LoVo (cell line): ENCODE measurements around the gene PLS1.
"Not testable (repeated sequence)": the region's sequence is repeated elsewhere in the genome, so short reads cannot be mapped to it uniquely, and the experiment has no call there.

Experiments
- DNase-seq: peaks from one replicate; pipeline ENCODE4 v3.0.0-alpha.2; 2016; ENCODE audit warnings: low spot score

The PLS1 gene

DNA sequence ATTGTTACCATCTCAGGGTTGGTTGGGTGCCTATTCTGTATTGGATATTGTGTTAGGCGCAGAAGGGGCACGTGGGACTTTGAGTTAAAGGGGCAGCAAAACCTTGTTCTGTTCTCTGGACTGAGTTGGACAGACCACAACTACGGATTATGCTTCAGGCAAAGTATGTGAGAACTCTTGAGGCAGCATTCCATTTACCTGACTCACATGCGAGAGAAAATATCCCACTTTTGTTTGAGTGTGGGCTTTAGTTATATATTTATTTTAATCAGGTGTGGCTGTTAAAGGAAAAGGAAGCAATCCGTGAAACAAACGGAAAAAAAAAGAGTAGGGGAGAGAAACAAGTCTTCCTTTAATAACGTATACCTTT lies 627 bp upstream of the PLS1 start:
- peak; percentile 77 for DNase-seq

DNA sequence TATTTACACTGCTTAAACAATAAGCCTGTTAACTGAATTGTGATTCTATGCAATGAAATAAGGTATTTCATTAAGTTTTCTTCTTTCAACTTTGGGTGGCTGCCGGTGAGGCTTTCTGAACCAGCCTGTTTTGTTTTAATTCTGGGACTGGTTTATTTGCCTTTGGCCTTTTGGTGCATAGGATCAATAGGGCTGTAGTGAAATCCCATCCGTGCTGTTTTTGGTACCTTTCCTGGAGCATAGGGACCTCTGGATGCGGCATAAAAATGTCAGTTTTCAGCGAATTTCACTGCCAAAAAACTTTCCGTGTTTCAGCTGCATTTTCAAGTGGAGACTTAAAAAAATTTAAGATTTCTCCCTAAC lies 514 bp downstream of the PLS1 start:
- DNase-seq = no peak

DNA sequence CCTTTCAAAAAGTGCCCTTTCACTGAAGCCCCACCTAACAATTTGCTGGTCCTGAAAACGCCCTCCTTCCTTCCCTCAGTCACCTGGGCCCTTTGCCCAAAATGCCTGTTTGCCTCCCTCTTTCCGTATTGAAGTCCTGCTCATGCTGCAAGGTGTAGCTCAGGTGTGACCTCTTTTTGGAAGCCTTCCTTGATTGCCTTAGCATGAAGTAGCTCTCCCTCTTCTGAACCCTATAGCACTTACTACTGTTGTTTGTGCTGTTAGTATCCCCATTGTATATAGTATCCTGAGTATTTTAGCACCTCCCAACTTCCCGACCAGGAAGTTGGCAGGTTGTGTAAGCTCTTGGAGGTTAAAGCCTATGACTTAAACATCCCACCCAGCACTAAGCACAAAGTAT lies 1.7 kb downstream of the PLS1 start:
- DNase-seq = peak; percentile 41

DNA sequence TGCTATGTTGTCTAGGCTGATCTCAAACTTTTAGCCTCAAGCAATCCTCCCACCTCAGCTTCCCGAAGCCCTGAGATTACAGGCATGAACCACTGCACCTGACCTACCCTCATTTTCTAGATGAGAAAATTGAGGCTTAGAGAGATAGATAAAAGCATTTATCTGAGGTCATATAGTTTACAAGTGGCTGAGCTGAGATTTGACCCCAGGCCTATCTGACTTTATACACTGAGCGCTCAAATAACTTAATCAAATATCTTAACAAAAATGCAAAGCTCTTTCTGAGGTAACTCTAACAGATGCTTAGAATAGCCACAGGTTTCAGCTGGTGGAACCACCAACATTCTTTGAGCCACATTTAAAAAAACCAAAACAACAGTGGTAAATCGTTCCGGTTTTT lies 5.5 kb downstream of the PLS1 start:
- DNase-seq = no peak

DNA sequence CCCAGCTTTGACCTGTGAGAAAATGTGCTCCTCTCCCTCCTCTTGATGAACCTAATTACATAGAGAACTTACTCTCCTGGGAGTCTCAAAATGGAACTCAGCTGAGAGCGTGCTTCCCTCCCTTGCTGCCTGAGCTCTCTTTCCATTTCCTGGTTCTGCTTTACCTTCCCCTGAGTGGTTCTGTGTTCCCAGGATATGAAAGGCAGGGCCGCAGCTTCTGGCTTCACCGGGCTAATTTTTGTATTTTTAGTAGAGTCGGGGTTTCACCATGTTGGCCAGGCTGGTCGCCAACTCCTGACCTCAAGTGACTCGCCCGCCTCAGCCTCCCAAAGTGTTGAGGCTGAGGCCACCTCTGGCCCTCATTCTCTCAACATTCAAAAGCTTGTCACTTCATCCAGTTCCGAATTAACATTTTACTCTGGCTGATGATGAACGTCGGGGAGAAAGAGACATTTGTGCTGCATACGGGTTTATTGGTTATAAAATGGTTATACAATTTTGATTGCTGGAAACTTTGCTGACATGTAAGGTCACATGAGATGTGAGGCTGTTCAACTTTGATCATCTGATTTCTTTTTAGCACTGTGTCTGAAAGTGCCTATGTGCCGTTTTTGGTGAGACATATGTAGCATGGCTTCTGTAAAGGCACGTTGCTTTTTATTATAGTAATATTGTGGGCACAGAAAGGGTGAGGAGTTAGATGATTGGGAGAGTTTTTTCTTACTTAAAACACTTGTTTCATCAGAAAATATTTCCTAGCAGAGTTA lies 6.6 kb downstream of the PLS1 start:
- no peak for DNase-seq

DNA sequence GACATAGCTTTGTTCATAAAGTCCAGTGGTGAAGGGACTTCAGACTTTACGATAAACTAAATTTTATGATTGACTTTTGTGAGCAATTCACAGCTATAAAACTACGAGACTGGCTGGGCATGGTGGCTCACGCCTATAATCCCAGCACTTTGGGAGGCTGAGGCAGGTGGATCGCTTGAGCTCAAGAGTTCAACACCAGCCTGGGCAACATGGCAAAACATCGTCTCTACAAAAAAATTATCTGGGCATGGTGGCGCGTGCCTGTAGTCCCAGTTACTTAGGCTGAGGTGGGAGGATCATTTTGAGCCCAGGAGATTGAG lies 7.2 kb downstream of the PLS1 start:
- DNase-seq = not testable (repeated sequence)

DNA sequence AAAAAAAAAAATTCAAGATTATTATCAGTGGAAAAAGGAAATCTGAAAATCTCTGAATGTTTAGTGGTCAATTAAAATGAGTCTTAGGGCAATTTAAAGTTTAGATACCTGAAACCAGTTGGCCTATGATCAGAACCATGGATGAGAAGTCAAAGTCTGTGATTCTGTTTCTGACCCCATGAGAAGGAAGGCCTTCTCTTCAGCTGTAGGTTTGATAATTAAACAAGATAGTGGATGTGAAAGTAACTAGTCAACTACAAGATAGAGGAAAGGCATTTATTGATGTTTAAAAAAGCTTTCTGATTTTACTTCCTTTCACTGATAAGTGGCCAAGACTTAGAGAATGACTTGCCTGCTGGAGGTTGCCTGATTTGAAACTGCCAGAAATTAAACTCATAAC lies 8.7 kb downstream of the PLS1 start:
- no peak for DNase-seq

DNA sequence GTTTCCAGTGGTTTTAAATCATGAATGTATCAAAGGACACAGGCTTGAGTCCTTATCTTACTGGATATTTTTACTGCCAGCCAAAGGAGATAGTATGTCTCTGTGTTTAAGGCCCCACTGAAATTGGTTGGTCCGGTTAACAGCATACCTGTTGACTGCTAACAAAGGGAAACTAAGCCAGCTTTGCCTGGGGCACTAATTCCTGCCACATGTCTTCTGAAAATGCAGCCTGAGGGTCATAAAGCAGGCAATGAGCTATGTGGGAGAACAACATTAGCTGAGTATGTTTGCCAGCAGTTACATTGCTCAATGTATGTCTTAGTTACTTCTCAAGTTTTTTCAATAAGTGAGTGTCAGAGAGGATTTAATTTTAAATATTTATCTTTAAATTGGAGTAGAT lies 12.4 kb downstream of the PLS1 start:
- DNase-seq = no peak

DNA sequence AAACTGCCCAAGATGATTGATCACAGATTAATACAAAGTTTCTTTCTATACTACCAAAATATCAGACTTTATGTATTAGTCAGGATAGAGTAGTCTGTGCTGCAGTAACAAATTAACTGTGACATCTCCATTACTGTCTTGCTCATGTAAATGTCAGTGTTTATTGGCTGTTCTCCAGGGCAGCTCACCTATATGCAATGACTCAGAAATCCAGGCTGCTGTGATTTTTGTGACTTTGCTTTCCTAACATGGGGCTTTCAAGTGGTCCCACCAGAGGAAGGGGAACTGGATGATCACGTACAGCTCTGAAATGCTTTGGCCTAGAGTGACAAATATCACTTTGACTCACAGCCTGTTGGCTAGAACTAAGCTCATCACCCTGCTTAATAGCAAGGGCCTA lies 12.9 kb downstream of the PLS1 start:
- DNase-seq = no peak

DNA sequence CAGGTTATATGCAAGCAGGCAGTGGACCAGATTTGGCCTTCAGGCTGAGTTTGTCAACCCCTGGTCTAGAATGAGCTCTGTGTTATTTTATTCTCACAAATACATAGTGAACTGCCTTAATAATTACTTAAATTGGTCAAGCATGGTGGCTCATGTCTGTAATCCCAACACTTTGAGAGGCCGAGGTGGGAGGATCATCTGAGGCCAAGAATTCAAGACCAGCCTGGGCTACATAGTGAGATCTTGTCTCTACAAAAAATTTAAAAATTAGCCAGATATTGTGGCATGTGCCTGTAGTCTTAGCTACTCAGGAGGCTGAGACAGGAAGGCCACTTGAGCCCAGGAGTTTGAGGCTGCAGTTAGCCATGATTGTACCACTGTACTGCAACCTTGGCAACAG lies 15.0 kb downstream of the PLS1 start:
- no peak for DNase-seq

DNA sequence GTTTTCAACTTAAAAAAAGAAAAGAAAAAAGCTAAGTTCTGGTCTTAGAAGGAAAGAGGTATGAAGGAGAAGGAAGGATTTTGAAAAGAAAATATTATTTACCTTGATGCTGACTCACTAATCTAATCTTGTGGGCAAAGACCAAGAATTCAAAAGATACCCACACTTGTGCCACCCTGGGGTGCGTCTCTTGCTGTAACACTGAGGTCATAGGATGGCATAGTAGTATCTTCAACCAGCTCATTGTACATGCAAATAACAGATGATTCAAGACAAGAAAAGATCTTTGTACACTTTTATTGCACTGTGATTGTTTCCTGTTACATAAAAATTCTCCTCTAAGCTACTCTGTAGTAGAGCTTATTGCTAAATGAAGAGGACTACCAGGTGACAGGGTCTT lies 17.3 kb downstream of the PLS1 start:
- peak; percentile 75 for DNase-seq

DNA sequence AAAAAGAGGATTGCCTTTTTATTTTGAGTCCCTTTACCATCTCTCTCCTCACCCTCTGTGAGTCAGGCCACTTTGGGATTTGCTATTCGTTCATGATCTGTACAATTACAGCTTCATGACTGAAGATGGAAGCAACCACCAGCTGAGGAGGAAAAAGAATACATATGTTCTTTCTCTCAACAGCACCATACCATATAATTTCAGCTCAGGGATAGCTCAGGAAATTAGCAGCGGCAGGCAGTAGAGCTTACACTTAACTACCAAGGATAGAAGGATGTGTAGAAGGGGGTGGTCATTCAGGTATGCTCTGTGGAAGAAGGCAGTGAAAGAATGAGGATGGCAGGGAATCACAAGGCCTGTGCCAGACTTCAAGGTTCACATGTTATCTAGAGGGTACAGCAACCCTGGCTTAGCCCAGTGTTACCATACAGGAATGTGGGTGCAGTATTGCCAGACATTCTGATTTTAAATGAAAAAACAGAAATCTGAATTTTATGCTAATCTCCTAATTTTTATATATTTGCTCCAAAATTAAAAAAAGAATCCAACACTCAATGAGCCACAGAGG lies 17.9 kb downstream of the PLS1 start:
- no peak for DNase-seq

DNA sequence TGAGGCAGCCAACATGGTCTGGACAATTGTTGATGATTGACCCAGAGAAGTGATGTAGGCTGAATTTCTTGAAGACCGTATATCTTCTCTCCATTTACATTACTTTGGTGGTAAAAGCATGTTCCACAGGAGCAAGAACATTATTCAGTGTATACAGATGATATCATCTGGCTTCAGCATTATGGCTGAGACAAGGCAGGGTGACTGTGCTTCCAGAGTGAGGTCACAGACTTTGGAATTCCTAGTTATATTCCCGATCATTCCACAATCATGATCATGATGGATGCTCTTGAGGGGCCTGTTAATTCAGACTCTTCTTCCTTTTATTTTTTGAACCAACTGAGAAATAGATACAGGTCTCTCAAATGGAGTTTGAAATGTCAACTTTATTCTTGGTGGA lies 19.0 kb downstream of the PLS1 start:
- no peak for DNase-seq

DNA sequence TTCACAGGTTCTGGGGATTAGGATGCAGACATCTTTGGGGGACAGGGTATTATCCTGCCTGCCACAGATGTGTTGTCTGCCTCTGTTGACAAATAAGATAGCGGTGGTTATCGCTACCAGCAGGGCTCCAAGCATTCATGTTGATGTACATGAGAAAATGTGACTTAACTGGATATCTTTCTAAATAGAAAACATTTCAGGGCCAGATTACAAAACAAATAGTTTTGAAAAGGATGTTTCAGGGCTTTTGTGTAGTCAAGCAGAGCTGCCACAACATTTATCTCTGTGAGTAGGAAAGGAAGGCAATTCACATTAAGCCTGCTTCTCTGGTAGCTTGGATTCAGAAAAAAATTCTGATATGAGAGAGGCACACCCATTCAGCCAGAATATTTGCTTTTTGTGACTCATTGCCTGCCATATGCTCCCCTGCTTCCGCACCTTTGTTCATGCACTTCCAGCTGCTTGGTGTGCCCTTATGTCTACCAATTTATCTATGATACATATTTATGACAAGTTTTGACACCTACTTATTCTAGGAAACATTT lies 22.8 kb downstream of the PLS1 start:
- DNase-seq = peak; percentile 81

DNA sequence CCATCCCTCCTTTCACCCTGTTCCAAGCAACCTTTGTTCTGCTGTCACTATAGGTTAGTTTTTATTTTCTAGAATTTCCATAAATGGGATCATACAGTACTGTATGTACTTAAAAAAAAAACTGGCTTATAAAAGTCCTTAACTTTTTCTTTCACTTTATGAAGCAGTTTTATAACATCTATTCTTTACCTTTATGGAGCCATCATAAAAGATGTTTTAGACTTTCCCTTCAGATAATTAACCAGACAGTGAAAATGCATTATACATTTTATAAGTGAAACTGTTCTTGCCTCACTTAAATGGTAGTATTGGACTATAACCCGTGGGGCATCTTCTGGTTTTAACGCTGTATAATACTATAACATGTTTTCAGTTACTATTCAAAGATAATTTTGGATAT lies 26.2 kb downstream of the PLS1 start:
- DNase-seq = no peak

DNA sequence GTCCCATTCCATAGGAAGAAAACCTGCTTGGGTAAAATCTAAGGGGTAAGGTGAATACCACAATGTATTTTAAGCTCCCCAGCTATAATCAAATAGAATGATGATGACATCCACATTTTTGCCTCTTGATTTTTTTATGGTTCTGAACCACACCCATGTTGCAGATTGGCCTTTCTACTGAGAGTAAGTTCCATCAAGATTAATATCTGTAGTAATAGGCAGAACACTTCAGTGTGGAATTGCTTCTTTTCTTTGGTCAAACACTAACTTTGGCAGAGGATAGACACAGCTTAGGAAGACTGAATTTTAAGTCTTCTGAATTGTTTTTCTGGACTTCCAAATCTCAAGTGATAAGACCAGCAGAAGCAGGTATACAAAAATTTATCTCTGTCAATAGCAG lies 27.0 kb downstream of the PLS1 start:
- peak; percentile 31 for DNase-seq

DNA sequence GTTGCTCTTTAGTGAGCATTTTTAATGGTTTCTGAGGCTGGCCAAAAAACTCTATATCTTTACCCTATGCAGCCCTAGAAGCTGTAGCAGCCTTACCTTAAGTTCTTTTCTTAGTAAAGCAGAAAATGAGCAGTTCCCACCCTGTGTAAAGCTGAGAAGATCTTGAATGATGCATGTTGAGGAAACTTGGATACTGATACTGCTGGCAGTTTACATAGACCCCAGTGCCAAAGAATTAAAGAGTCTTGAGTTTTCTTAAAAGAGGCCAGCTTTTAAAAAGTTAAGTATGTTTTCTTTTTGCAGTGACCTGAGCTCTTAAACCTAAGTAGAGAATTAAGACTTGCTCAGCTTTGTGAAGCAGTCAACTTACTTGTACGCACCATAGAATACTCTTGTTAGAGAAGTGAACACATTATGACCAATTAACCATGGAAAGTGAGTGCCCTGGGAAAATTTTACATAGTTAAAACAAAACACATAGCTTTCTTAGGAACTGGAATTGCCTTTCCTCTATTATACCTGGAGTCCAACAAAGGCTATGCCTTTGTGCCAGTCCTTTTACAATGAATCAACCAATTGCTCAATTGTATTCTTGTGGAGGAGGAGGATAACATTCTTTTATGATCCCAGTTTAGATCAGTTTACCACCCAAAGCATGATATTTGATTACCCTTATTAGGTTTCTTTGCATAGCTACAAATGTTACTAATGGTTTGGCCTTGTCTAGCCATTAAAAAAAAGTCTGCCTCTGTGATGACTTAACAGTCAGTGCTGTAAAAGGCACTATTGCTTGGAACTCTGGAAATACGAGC lies 28.4 kb downstream of the PLS1 start:
- no peak for DNase-seq

DNA sequence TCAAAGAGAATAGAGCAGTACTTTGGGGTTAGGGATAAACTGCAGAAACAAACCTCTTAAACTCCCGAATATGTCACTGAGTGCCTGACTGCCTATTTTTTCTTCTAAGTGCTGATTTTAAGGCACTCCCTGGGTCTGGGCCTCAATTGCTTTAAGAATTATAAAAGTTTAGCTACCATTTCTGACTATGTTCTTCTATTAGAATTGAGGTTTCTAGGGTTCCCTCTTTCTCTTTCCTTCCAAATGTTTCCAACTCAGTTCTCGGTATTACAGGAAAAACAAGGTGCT lies 28.9 kb downstream of the PLS1 start:
- no peak for DNase-seq

DNA sequence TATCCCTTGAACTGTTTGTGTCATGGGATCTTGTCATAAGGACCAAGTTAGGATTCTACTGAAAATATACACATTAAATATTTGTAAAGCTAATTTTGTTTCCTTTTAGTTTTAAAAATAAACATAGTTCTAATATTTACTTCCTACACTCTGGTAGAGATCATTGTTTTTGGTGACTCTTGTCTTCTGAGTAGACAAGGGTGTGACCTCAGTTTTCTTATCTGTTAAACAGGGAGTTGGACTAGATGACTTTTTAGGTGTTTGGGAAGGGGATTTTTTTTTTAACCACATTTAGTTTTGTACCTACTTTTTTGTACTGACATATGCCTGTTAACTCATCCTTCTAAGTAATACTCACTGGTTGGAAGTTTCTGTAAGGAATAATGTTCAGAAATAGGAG lies 30.8 kb downstream of the PLS1 start:
- no peak for DNase-seq

DNA sequence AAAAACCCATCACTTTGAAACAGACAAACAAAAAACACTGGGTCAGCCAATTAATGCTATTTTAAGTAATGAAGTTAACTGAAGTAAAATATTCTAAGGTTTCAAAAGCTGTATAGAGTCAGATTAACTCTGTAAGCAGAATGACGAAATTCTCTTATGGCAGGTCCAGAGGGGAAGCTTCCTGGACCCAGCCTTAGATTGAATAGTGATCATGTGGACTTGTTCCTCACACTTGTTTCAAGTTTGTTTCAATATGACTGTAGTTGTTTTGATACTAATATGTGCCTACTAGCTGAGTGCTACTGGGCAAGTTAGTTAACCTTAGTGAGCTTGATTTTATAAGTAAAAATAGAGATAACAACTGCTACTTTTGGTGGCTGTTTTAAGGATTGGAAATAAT lies 32.6 kb downstream of the PLS1 start:
- DNase-seq = no peak

DNA sequence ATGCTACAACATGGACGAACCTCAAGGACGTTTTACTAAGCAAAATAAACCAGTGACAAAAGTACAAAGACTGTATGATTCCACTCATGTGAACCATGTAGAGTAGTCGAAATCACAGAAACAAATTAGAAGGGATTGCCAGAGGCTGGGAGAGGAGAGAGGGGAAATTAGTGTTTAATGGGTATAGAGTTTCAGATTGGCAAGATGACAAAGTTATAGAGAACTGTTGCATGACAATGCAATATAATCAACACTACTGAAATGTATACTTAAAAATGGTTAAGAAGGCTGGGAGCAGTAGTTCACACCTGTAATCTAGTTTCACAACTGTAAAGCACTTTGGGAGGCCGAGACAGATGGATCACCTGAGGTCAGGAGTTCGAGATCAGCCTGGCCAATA lies 36.9 kb downstream of the PLS1 start:
- DNase-seq = no peak

DNA sequence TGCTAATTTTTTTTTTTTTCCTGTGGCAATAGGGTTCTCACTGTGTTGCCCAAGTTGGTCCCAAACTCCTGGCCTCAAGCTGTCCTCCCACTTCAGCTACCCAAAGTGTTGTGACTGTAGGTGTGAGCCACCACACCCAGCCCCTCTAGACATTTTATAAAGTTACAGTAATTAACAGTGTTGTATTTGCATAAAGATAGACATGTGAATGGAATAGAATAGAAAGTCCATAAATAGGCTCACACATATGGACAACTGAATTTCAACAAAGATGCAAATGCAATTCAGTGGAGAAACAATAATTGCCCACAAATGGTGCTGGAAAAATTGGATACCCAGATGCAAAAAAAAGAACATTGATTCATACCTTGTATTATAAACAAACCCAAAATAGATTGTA lies 39.9 kb downstream of the PLS1 start:
- no peak for DNase-seq

DNA sequence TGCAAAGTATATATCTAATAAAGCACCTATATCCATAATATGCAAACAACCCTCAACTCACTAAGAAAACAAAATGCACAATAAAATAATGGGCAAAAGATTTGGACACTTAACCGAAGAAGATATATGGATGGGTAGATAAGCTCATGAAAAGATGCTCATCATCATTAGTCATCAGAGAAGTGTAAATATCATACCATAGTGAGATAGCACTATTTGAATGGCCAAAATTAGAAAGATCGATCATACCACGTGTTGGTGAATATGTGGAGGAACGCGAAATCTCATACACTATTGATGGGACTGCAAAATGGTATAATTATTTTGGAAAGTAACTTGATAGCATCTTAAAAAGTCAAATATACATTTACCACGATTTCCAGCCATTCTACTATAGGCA lies 40.5 kb downstream of the PLS1 start:
- DNase-seq = no peak

DNA sequence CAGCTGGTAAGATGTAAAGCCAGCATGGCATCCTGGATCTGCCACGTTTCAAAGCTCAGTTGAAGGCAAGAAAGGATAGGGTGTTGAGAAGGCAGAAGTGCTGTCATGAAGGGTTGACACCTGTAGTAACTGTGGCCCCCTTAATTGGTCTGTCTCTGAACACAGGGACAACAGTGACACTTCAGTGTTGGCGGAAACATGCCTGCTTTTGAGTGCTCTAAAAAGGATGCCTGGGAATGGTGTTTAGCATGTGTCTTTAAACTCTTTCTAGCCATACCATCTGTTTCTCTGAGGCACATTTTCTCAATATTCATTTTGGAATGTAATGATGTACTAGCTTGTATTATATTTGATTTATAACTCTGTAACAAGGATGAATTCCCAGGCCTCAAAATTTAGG lies 42.1 kb downstream of the PLS1 start:
- no peak for DNase-seq
